Activated naive CD4-positive, alpha-beta T cell treated with anti-CD3 and anti-CD28 coated beads, Interleukin-2, amount 50 U/mL, for 72 hours (primary cell): ENCODE results near the gene NUP35. TPM values are rescaled to one million over a fixed set of nuclear protein-coding genes. Genes with fewer than 3 reads are reported as not detected.

Source experiments
- ATAC-seq, 2 donors: fragments of 150-1000 bp; cut with Tn5 transposase; 2 replicates each; pipeline ENCODE4 v1.10.0; 2021; ENCODE audit warnings: mild to moderate bottlenecking in 2 of 2, moderate library complexity in 2 of 2
- DNase-seq, 2 donors: peaks; one replicate each; pipeline ENCODE4 v3.0.0; 2021 to 2022; ENCODE audit warnings: low spot score in 2 of 2
- H3K27ac Mint-ChIP-seq, 2 donors: one replicate each; pipeline ENCODE4 v1.8.0; 2022; ENCODE audit warnings: mild to moderate bottlenecking in 2 of 2, mixed read lengths in 2 of 2
- H3K36me3 Mint-ChIP-seq, 2 donors: one replicate each; pipeline ENCODE4 v1.8.0; 2022; ENCODE audit warnings: mixed read lengths in 2 of 2
- H3K9me3 Mint-ChIP-seq, 2 donors: one replicate each; pipeline ENCODE4 v1.8.0; 2022; ENCODE audit warnings: mixed read lengths in 2 of 2
- total RNA-seq, 2 donors: library from RNA; stranded (reverse); gene quantifications; one replicate each; pipeline ENCODE4 v1.2.3, GENCODE V29; 2022

Gene NUP35
- total RNA-seq, 2 donors from 2014 or later: 28.7 to 35.0 TPM

GRCh38 chr2:183172220-183172887 is 48.1 kb downstream of the NUP35 start:
- H3K9me3 Mint-ChIP-seq: peaks cover 12 to 23% of the 10 kb centered on the region in 2 donors
- H3K36me3 Mint-ChIP-seq: peaks cover 37 to 64% of the 10 kb centered on the region in 2 donors
- DNase-seq (no peak), ATAC-seq (no peak)
- no peak overlapping the region for H3K27ac Mint-ChIP-seq

GRCh38 chr2:183179156-183179555 is 54.9 kb downstream of the NUP35 start:
- DNase-seq (no peak), ATAC-seq (no peak)
- H3K9me3 Mint-ChIP-seq: peaks cover 27 to 34% of the 10 kb centered on the region in 2 donors
- H3K36me3 Mint-ChIP-seq: peaks cover 78 to 86% of the 10 kb centered on the region in 2 donors
- H3K27ac Mint-ChIP-seq: no peak overlapping the region

GRCh38 chr2:183185534-183185933 is 61.3 kb downstream of the NUP35 start:
- peaks cover 52 to 72% of the 10 kb centered on the region in 2 donors for H3K36me3 Mint-ChIP-seq
- peaks cover 12 to 14% of the 10 kb centered on the region in 2 donors for H3K9me3 Mint-ChIP-seq
- DNase-seq (no peak), ATAC-seq (no peak)
- no peak overlapping the region for H3K27ac Mint-ChIP-seq

GRCh38 chr2:183186296-183186695 is 62.1 kb downstream of the NUP35 start:
- DNase-seq (no peak), ATAC-seq (no peak)
- Mint-ChIP-seq H3K9me3 (peaks cover 12 to 14% of the 10 kb centered on the region in 2 donors), H3K36me3 (peaks cover 51 to 68% of the 10 kb centered on the region in 2 donors), H3K27ac (no peak overlapping the region)

GRCh38 chr2:183186766-183187165 is 62.5 kb downstream of the NUP35 start:
- Mint-ChIP-seq H3K27ac (no peak overlapping the region), H3K36me3 (peaks cover 46 to 69% of the 10 kb centered on the region in 2 donors), H3K9me3 (peaks cover 12 to 14% of the 10 kb centered on the region in 2 donors)
- no peak for DNase-seq
- ATAC-seq: no peak

- ATAC-seq: no peak
- peaks cover 11 to 41% of the 10 kb centered on the region in 2 donors for H3K36me3 Mint-ChIP-seq
- H3K27ac Mint-ChIP-seq: no peak overlapping the region
These were observed 68.1 kb downstream of the NUP35 start for GRCh38 chr2:183192343-183192742.

GRCh38 chr2:183193904-183194303 is 69.7 kb downstream of the NUP35 start:
- ATAC-seq (no peak), DNase-seq (no peak)
- Mint-ChIP-seq H3K9me3 (peaks cover 6 to 9% of the 10 kb centered on the region in 2 donors), H3K27ac (no peak overlapping the region), H3K36me3 (peaks cover 20 to 44% of the 10 kb centered on the region in 2 donors)

More at GRCh38 chr2:183192343-183192742, 68.1 kb downstream of the NUP35 start:
- no peak for DNase-seq
- H3K9me3 Mint-ChIP-seq: peaks cover 0 to 4% of the 10 kb centered on the region in 2 donors

GRCh38 chr2:183195397-183195796 is 71.2 kb downstream of the NUP35 start:
- H3K36me3 Mint-ChIP-seq: peaks cover 15 to 38% of the 10 kb centered on the region in 2 donors
- peaks cover 6 to 9% of the 10 kb centered on the region in 2 donors for H3K9me3 Mint-ChIP-seq
- no peak overlapping the region for H3K27ac Mint-ChIP-seq
- DNase-seq: no peak
- peak in 1 of 2 donors; percentile 32 for ATAC-seq

GRCh38 chr2:183195998-183196409 is 71.8 kb downstream of the NUP35 start:
- H3K27ac Mint-ChIP-seq: no peak overlapping the region
- H3K36me3 Mint-ChIP-seq: peaks cover 15 to 37% of the 10 kb centered on the region in 2 donors
- ATAC-seq (no peak), DNase-seq (no peak)
- peaks cover 6 to 9% of the 10 kb centered on the region in 2 donors for H3K9me3 Mint-ChIP-seq

GRCh38 chr2:183204397-183204796 is 80.2 kb downstream of the NUP35 start:
- ATAC-seq (no peak), DNase-seq (no peak)
- Mint-ChIP-seq H3K36me3 (peaks cover 13 to 15% of the 10 kb centered on the region in 2 donors), H3K9me3 (peaks cover 3 to 5% of the 10 kb centered on the region in 2 donors), H3K27ac (no peak overlapping the region)

GRCh38 chr2:183207110-183207509 is 82.9 kb downstream of the NUP35 start:
- Mint-ChIP-seq H3K27ac (no peak overlapping the region), H3K36me3 (peaks cover 22 to 25% of the 10 kb centered on the region in 2 donors), H3K9me3 (peaks cover 5 to 10% of the 10 kb centered on the region in 2 donors)
- DNase-seq (no peak), ATAC-seq (no peak)

GRCh38 chr2:183209395-183210028 is 85.3 kb downstream of the NUP35 start:
- H3K27ac Mint-ChIP-seq: no peak overlapping the region
- peaks cover 27 to 34% of the 10 kb centered on the region in 2 donors for H3K36me3 Mint-ChIP-seq
- peaks cover 5 to 10% of the 10 kb centered on the region in 2 donors for H3K9me3 Mint-ChIP-seq
- no peak for ATAC-seq
- DNase-seq: no peak

Other genes starting within 250 kb of the NUP35 start
- 10 to 100 TPM in 1 of 2 donors, 1 to 10 TPM in 1; 6.8 to 13.2 TPM for gene NCKAP1, start 86.0 kb upstream of the NUP35 start, total RNA-seq
- gene DUSP19, start 45.7 kb upstream of the NUP35 start, total RNA-seq: 1 to 10 TPM; 1.8 to 3.8 TPM